Peyer's patch (tissue), 4 donors: ENCODE data around the gene LRIG1.

Experiments
- POLR2A ChIP-seq, 2 donors: fragments of 450-650 bp; IDR thresholded peaks; one replicate each; pipeline ENCODE4 v1.5.1; 2017; ENCODE audit warnings: antibody characterized with exemption in 2 of 2, mild to moderate bottlenecking in 2 of 2, moderate library complexity in 2 of 2
- TF ChIP-seq, protein P1 (sequence below), 6 experiments: fragments of 450-650 bp in 4 of 6; fragments of 200-600 bp in 2 of 6; sonication (generic) in 1 of 6; IDR thresholded peaks; one replicate each; pipeline ENCODE4 v1.5.1; 2017 to 2019; ENCODE audit warnings: antibody characterized with exemption in 6 of 6, mild to moderate bottlenecking in 3 of 6, moderate library complexity in 1 of 6

DNA sequence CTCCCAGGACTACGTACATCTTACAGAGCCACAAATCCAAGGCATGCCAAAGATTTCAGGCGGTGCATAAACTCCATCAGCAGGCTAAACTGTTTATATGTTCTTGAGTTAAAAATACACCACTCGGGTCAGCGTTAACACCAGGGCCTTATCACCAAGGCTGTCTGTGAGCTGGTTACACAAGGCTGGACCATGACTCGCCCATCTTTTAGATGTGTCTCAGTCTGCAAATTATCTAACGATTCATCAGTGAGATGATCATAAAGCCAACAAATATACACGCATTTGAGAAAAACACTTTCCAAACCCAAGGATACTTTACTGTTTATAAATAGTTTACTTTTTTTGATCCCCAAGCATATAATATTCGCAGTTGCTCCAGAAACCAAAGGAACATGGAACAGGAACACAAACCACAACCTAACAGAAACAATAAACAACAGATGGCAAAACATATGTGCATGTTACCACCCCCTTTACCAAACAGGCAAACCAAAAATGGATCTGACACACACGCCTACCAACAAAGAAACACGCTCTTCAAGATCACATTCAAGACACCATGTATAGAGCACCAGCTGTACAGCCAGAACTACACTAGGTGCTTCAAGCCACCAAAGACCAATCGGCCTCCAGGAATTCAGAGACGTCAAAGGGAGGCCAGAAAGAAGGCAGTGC is 15.4 kb downstream of the LRIG1 start:
- TF ChIP-seq, protein P1, sequence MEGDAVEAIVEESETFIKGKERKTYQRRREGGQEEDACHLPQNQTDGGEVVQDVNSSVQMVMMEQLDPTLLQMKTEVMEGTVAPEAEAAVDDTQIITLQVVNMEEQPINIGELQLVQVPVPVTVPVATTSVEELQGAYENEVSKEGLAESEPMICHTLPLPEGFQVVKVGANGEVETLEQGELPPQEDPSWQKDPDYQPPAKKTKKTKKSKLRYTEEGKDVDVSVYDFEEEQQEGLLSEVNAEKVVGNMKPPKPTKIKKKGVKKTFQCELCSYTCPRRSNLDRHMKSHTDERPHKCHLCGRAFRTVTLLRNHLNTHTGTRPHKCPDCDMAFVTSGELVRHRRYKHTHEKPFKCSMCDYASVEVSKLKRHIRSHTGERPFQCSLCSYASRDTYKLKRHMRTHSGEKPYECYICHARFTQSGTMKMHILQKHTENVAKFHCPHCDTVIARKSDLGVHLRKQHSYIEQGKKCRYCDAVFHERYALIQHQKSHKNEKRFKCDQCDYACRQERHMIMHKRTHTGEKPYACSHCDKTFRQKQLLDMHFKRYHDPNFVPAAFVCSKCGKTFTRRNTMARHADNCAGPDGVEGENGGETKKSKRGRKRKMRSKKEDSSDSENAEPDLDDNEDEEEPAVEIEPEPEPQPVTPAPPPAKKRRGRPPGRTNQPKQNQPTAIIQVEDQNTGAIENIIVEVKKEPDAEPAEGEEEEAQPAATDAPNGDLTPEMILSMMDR (IDR thresholded peaks at IDR 0.05) = no peak
- TF ChIP-seq POLR2A (IDR thresholded peaks at IDR 0.05) = no peak
